B cell (primary cell): ENCODE measurements around the gene WASF3. TPM values are rescaled to one million over a fixed set of nuclear protein-coding genes. Genes with fewer than 3 reads are reported as not detected.

Source experiments
- ATAC-seq: fragments of 200-7000 bp; cut with Tn5 transposase; one replicate; pipeline ENCODE4 v1.10.0; 2021; ENCODE audit warnings: low read depth, mild to moderate bottlenecking, moderate number of reproducible peaks, moderate library complexity
- CTCF ChIA-PET: fragments of 350-600 bp; sonication (Branson Sonifier 250); formaldehyde crosslinking; loops from one replicate; lab custom pipeline; 2021; ENCODE audit warnings: antibody characterized with exemption, inconsistent platforms; lab: Charles Lee
- POLR2A ChIA-PET: fragments of 350-600 bp; sonication (Branson Sonifier 250); formaldehyde crosslinking; loops from one replicate; lab custom pipeline; 2021; ENCODE audit warnings: antibody characterized with exemption; lab: Charles Lee
- DNase-seq: peaks from one replicate; pipeline ENCODE4 v3.0.0; 2013
- H2AFZ ChIP-seq: 2 replicates; pipeline ENCODE4 v1.6.1; 2012; ENCODE audit warnings: mild to moderate bottlenecking, low read depth, low read length; ENCODE audit not compliant: insufficient read depth, poor library complexity, severe bottlenecking
- H3K27ac ChIP-seq, 2 donors: 1 replicate in 1 of 2; 2 replicates in 1 of 2; pipeline ENCODE4 v1.5.1; 2012 to 2013; ENCODE audit warnings: low read length in 2 of 2, mild to moderate bottlenecking in 2 of 2, moderate library complexity in 1 of 2
- H3K27me3 ChIP-seq, 4 experiments: fragments of 200-600 bp in 1 of 4; sonication (generic) in 1 of 4; replicated peaks in 1 of 4; 1 replicate in 2 of 4; 2 replicates in 2 of 4; pipeline versions ENCODE4 v1.6.1 to v1.7.0; 2013 to 2016; ENCODE audit warnings: low read length in 3 of 4, mild to moderate bottlenecking in 2 of 4, mixed read lengths in 1 of 4, moderate library complexity in 1 of 4; ENCODE audit not compliant: insufficient read depth in 4 of 4, control insufficient read depth in 3 of 4; ENCODE audit errors: control extremely low read depth in 1 of 4
- H3K36me3 ChIP-seq, 2 experiments: replicated peaks in 1 of 2; 1 replicate in 1 of 2; 2 replicates in 1 of 2; pipeline versions ENCODE4 v1.6.1 to v1.7.1; 2013; ENCODE audit warnings: low read length in 1 of 2; ENCODE audit not compliant: insufficient read depth in 2 of 2, control insufficient read depth in 1 of 2; ENCODE audit errors: control extremely low read depth in 1 of 2, extremely low read depth in 1 of 2
- H3K4me1 ChIP-seq, 2 donors: fragments of 200-600 bp in 1 of 2; sonication (generic) in 1 of 2; 1 replicate in 1 of 2; 2 replicates in 1 of 2; pipeline versions ENCODE4 v1.5.1 to v1.6.1; 2013 to 2017; ENCODE audit warnings: low read length in 2 of 2; ENCODE audit not compliant: control insufficient read depth in 2 of 2, insufficient read depth in 2 of 2
- H3K4me2 ChIP-seq: replicated peaks from 2 replicates; pipeline ENCODE3; 2012; ENCODE audit warnings: mild to moderate bottlenecking, low read depth, low read length; ENCODE audit not compliant: poor library complexity, severe bottlenecking
- H3K4me3 ChIP-seq, 5 experiments: fragments of 200-600 bp in 1 of 5; sonication (generic) in 1 of 5; 1 replicate in 3 of 5; 2 replicates in 2 of 5; pipeline versions ENCODE4 v1.5.1 to v1.7.0; 2011 to 2016; ENCODE audit warnings: low read length in 4 of 5, mild to moderate bottlenecking in 4 of 5, low read depth in 2 of 5, control low read depth in 1 of 5, moderate library complexity in 1 of 5; ENCODE audit not compliant: insufficient read depth in 1 of 5; ENCODE audit errors: control extremely low read depth in 1 of 5, extremely low read depth in 1 of 5
- H3K79me2 ChIP-seq: fragments of 200-600 bp; sonication (generic); one replicate; pipeline ENCODE4 v1.6.0; 2016; ENCODE audit warnings: low read length; ENCODE audit not compliant: control insufficient read depth, insufficient read depth
- H3K9ac ChIP-seq: fragments of 200-600 bp; sonication (generic); 2 replicates; pipeline ENCODE4 v1.6.1; 2017; ENCODE audit warnings: mild to moderate bottlenecking, low read length, moderate library complexity
- H3K9me3 ChIP-seq, 3 donors: one replicate each; pipeline versions ENCODE4 v1.6.1 to v1.7.1; 2013; ENCODE audit warnings: low read length in 2 of 3; ENCODE audit not compliant: control insufficient read depth in 2 of 3, insufficient read depth in 1 of 3; ENCODE audit errors: control extremely low read depth in 1 of 3
- H4K20me1 ChIP-seq: 2 replicates; pipeline ENCODE4 v1.6.0; 2012; ENCODE audit warnings: mild to moderate bottlenecking, low read length; ENCODE audit not compliant: insufficient read depth, control insufficient read depth, poor library complexity, severe bottlenecking
- H3K27ac Mint-ChIP-seq: one replicate; pipeline ENCODE4 v1.8.0; 2021; ENCODE audit warnings: mixed read lengths
- H3K27me3 Mint-ChIP-seq: one replicate; pipeline ENCODE4 v1.8.0; 2021; ENCODE audit warnings: mixed read lengths
- H3K4me1 Mint-ChIP-seq: one replicate; pipeline ENCODE4 v1.8.0; 2021; ENCODE audit warnings: mixed read lengths
- H3K4me3 Mint-ChIP-seq: one replicate; pipeline ENCODE4 v1.8.0; 2021; ENCODE audit warnings: mixed read lengths
- H3K9me3 Mint-ChIP-seq: one replicate; pipeline ENCODE4 v1.8.0; 2022; ENCODE audit warnings: mixed read lengths; ENCODE audit not compliant: insufficient read depth
- EZH2 ChIP-seq: IDR thresholded peaks from 2 replicates; pipeline ENCODE4 v1.6.1; 2012; ENCODE audit warnings: borderline replicate concordance, low read depth, mild to moderate bottlenecking, moderate library complexity, low read length; ENCODE audit not compliant: insufficient read depth, poor library complexity, severe bottlenecking
- WGBS: methylation state at CpG from one replicate; pipeline ENCODE4 v1.1.5; 2013; ENCODE audit warnings: missing lambda C conversion rate; ENCODE audit not compliant: insufficient coverage; 5-methylcytosine and 5-hydroxymethylcytosine counted together
- intact Hi-C: fragments of 100-400 bp; cut with micrococcal nuclease; formaldehyde crosslinking; loops from one replicate; pipeline ENCODE4 v1.10.0; 2022
- polyA plus RNA-seq: library from polyadenylated mRNA; depleted of rRNA; stranded (reverse); fragments of >200 nt; gene quantifications from 2 replicates; pipeline ENCODE4 v1.2.3, GENCODE V29; 2012
- total RNA-seq, 2 donors: library from RNA; stranded (reverse); fragments of 120-200 nt in 1 of 2; gene quantifications; 1 replicate in 1 of 2; 2 replicates in 1 of 2; pipeline versions ENCODE4 v1.2.3 to v1.2.4, GENCODE V29; 2013 to 2022
- TF ChIP-seq, protein P1 (sequence below): fragments of 200-600 bp; IDR thresholded peaks from one replicate; pipeline ENCODE4 v1.8.0; 2022; ENCODE audit warnings: antibody characterized with exemption, mild to moderate bottlenecking

Gene WASF3
- total and polyA plus RNA-seq, 2 donors (not counting 1 experiment from before 2014, with no cell fraction given) = 0.18 to 0.89 TPM

DNA sequence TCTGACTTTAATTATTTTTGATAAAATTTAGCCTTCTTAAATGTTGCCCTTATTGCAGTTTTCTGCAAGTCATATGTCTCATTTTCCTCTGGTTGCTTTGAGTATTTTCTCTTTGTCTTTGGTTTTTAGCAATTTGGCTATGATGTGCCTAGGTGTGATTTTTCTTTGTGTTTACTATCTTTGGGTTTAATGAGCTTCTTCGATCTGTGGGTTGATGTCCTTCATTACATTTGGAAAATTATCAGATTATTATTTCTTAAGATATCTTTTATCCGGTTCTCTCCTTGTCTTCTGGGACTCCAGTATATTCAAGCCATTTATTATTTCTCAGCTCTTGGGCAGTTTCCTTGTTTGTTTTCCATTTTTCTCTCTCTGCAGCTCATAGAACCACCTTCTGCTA is 39.0 kb downstream of the WASF3 start:
- peaks cover 0 to 2% (median 0%) of the 10 kb centered on the region in 4 experiments for H3K27me3 ChIP-seq
- Mint-ChIP-seq H3K27ac (no peak overlapping the region), H3K4me1 (no peaks in the 10 kb centered on the region), H3K27me3 (peaks cover 22% of the 10 kb centered on the region), H3K9me3 (peaks cover 5% of the 10 kb centered on the region), H3K4me3 (no peak overlapping the region)
- no peaks in the 10 kb centered on the region for H3K4me1 ChIP-seq
- intact Hi-C loops = no loop called here
- H3K4me2 ChIP-seq = no peak overlapping the region
- H2AFZ ChIP-seq = no peak overlapping the region
- H3K36me3 ChIP-seq = no peaks in the 10 kb centered on the region
- H3K9me3 ChIP-seq = peaks cover 1 to 5% (median 5%) of the 10 kb centered on the region in 3 donors
- H3K9ac ChIP-seq = no peak overlapping the region
- H4K20me1 ChIP-seq = no peaks in the 10 kb centered on the region
- CTCF ChIA-PET = no interaction called here
- H3K4me3 ChIP-seq = no peak overlapping the region
- H3K27ac ChIP-seq = no peak overlapping the region
- DNase-seq (no peak), ATAC-seq (no peak)
- TF ChIP-seq EZH2 = no peak
- TF ChIP-seq, protein P1, sequence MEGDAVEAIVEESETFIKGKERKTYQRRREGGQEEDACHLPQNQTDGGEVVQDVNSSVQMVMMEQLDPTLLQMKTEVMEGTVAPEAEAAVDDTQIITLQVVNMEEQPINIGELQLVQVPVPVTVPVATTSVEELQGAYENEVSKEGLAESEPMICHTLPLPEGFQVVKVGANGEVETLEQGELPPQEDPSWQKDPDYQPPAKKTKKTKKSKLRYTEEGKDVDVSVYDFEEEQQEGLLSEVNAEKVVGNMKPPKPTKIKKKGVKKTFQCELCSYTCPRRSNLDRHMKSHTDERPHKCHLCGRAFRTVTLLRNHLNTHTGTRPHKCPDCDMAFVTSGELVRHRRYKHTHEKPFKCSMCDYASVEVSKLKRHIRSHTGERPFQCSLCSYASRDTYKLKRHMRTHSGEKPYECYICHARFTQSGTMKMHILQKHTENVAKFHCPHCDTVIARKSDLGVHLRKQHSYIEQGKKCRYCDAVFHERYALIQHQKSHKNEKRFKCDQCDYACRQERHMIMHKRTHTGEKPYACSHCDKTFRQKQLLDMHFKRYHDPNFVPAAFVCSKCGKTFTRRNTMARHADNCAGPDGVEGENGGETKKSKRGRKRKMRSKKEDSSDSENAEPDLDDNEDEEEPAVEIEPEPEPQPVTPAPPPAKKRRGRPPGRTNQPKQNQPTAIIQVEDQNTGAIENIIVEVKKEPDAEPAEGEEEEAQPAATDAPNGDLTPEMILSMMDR = no peak
- POLR2A ChIA-PET = no interaction called here
- 80% methylated on average over 1 of the region's 2 CpGs for WGBS
- H3K79me2 ChIP-seq = no peaks in the 10 kb centered on the region

DNA sequence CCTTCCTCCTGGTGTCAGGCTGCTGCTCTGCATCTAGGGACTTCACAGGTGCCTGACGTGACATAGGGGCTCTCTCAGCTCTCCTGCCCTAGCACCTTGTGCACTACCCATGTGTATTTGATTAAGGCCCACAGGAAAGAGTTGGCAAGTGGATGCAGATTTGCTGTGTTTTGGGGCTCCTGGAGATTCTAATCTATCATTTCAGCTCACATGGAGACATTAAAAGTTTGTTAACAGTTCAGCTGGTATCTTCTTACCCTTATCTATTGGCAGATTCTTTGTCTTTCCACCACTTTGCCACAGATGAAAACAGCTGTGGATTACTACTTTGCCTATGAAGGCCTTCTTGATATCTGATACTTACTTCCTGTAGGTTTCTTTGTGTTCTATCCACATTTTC is 41.9 kb downstream of the WASF3 start:
- ATAC-seq (no peak), DNase-seq (no peak)
- Histone ChIP-seq H3K27ac (no peak overlapping the region), H3K4me2 (no peak overlapping the region), H3K79me2 (no peaks in the 10 kb centered on the region), H3K36me3 (no peaks in the 10 kb centered on the region), H3K9ac (no peak overlapping the region), H2AFZ (no peak overlapping the region), H4K20me1 (no peaks in the 10 kb centered on the region), H3K4me1 (peaks cover 0 to 3% of the 10 kb centered on the region in 2 donors), H3K4me3 (no peak overlapping the region), H3K9me3 (peaks cover 1 to 5% (median 5%) of the 10 kb centered on the region in 3 donors), H3K27me3 (peaks cover 0 to 2% (median 0%) of the 10 kb centered on the region in 4 experiments)
- Mint-ChIP-seq H3K4me1 (peaks cover 4% of the 10 kb centered on the region), H3K4me3 (no peak overlapping the region), H3K27ac (no peak overlapping the region), H3K9me3 (peaks cover 5% of the 10 kb centered on the region), H3K27me3 (peaks cover 15% of the 10 kb centered on the region)
- no peak for TF ChIP-seq EZH2
- TF ChIP-seq, protein P1 = no peak
- ChIA-PET CTCF (no interaction called here), POLR2A (no interaction called here)
- intact Hi-C loops = no loop called here
- WGBS = 100% methylated on average over 1 of the region's 1 CpG
